Stimulated activated CD4-positive, alpha-beta T cell treated with anti-CD3 and anti-CD28 coated beads, Interleukin-12 subunit alpha, Interleukin-12 subunit beta, amount 100 ng/mL, for 24 hours (primary cell): ENCODE measurements around the gene BTN2A1.
"Not testable (repeated sequence)": the region's sequence is repeated elsewhere in the genome, so short reads cannot be mapped to it uniquely, and the experiment has no call there.

Experiments
- DNase-seq, 2 experiments: peaks; one replicate each; pipeline ENCODE4 v3.0.0-alpha.2; 2020; ENCODE audit warnings: low read depth in 2 of 2

BTN2A1 gene

DNA sequence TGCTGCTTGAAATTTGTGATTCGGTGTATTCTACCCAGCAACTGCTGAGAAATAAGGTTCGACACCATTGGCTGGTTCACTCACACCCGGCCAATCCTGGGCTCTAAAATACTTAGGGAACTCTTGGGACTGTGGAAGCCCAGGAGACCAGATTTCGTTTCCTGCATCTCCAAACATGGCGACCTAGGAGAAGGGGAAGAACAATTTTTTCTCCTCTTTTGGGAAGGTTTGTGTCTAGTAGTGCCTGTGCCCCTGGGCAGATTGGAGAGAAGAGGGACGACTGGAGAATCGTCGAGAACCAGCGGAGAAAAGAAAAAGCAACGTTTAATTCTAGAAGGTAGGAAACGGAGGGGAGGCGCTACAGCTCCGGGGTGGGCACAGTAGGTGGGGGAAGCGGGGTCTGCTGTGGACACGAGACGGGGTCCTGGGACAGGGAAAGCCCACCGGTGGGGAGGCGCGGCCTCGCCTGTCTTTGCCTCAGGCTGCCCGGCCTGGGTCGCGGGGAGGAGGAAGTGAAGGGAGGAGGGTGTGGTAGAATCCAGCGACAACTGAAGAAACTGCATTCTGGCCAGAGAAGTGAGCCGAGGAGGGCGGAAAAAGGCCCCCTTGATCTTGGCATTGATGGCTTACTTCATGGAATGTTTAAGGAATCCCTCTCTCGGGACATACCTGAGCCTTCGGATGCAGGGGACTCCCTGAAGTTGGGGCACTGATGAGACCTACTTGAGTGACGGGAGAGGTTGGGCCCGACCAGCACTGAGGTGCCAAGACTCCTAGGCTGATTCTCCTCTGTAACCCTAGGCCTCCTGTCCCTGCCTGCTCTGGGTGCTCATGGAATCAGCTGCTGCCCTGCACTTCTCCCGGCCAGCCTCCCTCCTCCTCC lies at the start of gene BTN2A1:
Gene BTN2A1 (plus strand): TSS at position 150 of the 883 bp plus-strand sequence. CDS start 682 bp downstream, at position 832.
- DNase-seq: peak; percentile 50

DNA sequence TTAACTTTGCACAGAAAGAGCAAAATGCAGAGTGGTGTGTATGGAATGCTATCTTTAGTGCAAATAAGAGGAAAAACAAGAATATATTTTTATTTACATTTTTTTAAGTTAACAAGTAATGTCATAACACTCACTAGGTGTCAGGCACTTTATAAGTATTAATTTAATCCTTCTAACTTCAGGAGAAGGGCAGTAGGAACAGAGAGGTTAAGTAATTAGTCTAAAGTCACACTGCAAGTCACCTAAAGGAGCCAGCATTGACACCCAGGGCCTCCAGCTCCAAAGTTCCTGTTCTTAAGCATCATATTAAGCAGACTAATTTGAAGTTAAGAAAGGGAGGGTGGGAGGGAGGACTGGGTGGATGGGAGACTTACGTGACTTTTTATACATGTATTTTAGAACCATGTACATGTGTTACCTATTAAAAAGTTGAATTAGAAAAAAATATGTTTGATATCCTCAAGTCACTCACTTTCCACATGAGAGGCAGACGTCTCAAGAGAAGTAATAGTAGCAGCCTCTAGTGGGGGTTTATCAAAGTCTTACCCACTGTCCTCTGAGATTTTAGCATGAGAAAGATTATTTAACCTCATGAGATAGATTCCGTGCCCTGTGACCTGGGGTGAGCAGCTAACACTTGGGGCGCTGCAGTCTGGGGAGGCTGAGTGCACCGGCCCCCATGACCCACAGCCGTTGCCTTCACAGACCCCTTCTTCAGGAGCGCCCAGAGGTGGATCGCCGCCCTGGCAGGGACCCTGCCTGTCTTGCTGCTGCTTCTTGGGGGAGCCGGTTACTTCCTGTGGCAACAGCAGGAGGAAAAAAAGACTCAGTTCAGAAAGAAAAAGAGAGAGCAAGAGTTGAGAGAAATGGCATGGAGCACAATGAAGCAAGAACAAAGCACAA lies 48.7 kb upstream of the BTN2A1 start:
- no peak for DNase-seq

DNA sequence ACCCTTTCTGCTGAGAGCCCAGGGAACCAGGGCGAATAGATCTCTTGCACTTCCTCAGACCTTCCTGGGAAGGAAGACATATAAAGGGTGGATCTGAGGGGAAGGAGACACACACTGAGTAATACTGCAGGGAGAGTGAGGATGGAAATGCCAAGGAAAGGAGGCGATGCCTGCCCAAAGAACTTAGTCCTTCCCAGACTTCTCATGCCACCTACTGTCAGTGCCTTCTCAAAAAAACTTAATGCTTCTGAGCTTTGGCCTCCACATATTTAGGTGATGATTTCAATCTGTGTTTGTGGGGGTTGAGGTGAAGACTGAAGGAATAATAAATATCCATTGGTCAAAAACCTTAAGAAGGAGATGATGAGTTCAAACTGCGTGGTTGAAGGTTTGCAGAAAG lies 46.0 kb upstream of the BTN2A1 start:
- no peak for DNase-seq

DNA sequence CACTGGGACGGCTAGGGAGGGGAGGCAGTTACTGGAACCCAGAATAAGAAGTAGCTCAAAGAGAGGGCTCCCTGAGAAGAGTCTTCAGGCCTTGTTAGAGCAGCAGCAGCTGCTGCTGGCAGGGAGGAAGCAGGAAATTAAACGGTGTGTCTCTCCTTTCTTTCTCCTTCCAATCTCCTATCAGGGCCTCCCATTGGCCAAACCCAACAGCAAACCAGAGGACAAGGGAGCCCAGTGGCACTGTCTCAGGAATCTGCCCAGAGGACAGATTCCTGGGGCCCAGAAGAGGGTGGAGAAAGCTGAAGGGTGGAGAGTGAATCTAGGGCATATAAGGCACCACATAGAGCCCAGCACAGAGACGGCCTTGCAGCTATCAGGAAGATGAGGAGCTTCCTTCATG lies 45.5 kb upstream of the BTN2A1 start:
- DNase-seq: no peak

DNA sequence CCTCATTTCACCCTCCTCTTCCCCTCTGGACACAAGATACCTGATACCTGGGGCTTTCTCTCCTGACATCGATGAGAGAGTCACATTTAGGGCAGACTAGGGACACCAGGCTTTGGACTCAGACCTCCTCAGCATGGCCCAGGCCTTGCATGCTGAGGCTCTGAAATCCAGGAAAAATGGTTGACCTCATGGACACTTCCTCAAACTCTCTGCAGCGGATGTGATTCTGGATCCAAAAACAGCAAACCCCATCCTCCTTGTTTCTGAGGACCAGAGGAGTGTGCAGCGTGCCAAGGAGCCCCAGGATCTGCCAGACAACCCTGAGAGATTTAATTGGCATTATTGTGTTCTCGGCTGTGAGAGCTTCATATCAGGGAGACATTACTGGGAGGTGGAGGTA lies 44.8 kb upstream of the BTN2A1 start:
- no peak for DNase-seq

DNA sequence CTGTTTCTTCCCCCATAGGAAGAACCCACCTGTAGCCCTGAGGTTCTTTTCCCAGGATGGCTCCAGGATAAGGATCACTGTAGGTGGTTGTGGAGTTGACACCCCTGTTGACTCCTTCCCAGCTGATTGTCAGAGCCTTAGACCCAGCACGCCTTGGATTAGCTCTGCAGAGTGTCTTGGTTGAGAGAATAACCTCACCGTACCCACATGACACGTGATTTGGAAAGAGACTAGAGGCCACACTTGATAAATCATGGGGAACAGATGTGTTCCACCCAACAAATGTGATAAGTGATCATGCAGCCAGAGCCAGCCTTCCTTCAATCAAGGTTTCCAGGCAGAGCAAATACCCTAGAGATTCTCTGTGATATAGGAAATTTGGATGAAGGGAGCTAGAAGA lies 43.5 kb upstream of the BTN2A1 start:
- no peak for DNase-seq

DNA sequence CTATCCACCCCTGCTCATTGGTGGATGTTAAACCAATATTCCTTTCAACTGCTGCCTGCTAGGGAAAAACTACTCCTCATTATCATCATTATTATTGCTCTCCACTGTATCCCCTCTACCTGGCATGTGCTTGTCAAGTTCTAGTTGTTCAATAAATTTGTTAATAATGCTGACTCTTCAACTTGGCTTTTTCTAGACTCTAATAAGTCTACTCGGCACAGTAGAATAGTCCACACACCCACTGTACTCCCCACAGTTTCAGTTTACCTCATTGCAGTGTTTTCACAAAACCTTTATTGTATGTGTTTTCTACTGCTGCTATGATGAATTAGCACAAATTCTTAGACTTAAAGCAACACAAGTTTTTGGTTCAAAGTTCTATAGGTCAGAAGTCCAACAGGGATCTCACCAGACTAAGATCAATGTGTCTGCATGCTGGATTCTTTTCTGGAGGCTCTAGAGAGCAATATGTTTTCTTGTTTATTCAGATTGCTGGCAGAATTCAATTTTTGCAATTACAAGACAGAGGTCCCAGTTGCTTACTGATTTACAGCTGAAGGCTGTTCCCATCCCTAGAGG lies 42.6 kb upstream of the BTN2A1 start:
- no peak for DNase-seq

DNA sequence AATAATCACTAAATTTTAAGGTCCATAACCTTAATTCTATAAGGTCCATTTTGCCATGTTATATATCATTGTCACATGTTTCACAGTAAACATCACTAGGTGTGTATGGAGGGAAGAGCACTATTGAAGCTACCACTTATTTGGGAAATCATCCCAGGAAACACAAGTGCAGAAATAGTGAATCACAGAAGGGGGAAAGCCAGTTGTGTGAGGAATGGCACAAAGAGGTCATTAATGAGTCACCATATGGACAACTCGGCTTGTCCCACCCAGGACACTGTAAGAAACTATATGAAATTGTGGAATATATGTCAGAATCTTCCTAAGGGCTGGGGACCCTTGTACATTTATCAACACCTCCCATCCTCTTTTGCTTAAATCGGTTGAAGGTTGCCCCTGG lies 42.0 kb upstream of the BTN2A1 start:
- no peak for DNase-seq

DNA sequence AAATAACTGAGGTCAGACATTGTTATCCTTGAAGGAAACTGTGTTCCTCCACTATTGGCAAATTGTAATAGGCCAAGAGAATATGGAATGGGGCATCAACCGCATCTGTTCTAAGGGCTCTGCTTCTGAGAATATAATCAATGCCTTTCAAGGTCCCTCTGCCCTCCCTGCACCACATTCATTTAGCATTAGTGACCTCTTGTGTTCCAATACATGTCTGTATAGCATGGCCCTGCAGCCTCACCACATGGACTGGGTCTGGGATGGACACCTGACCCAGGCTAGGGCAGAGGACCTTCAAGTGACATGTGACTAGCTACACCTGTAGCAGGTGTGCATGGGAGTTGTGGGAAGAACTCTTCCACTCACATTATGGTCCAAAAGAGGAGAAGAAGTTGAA lies 41.5 kb upstream of the BTN2A1 start:
- no peak for DNase-seq

DNA sequence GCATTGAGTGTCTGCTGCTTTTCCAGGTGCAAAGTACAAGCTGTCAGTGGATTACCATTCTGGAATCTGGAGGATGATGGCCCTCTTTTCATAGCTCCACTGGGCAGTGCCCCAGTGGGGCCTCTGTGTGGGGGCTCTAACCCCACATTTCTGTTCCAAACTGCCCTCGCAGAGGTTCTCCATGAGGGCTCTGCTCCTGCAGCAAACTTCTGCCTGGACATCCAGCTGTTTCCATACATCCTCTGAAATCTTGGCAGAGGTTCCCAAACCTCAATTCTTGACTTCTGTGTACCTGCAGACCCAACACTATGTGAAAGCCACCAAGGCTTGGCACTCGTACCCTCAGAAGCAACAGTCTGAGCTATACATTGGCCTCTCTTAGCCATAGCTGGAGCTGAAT lies 39.7 kb upstream of the BTN2A1 start:
- DNase-seq: not testable (repeated sequence)

DNA sequence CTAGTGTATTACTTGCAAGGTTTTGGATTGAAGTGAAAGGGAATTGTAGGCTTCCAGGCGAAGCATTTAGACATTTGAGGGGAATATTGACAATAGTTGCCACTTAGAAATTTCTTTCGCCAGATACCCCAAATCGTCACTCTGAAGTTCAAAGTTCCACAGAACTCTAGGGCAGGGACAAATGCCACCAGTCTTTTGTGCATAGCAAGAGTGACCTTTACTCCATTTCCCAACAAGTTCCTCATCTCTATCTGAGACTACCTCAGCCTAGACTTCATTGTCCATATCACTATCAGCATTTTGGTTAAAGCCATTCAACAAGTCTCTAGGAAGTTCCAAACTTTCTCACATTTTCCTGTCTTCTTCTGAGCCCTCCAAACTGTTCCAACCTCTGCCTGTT lies 39.0 kb upstream of the BTN2A1 start:
- DNase-seq: not testable (repeated sequence)

DNA sequence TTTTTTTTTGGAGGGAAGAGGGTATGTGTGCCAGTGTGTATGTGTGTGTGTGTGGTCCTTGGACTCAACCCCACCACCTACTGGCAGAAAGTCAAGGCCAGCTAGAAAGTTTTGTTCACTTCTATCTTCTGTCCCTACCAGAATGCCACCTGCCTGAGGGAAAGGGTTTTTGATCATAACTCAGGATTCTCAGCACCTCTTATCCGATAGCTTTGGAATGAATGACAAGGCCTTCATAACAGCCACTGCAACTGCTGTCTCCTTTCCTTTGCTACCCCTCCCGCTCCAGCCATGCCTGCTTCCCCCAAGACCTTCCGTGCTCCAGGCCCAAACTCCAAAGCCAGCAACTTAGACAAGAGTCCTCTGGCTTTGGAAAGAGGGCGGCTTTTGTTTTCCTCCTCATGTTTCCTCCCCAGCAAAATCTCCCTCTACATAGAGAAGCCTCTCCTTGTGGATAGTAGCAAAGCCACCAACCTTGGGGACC lies 37.0 kb upstream of the BTN2A1 start:
- DNase-seq: no peak

DNA sequence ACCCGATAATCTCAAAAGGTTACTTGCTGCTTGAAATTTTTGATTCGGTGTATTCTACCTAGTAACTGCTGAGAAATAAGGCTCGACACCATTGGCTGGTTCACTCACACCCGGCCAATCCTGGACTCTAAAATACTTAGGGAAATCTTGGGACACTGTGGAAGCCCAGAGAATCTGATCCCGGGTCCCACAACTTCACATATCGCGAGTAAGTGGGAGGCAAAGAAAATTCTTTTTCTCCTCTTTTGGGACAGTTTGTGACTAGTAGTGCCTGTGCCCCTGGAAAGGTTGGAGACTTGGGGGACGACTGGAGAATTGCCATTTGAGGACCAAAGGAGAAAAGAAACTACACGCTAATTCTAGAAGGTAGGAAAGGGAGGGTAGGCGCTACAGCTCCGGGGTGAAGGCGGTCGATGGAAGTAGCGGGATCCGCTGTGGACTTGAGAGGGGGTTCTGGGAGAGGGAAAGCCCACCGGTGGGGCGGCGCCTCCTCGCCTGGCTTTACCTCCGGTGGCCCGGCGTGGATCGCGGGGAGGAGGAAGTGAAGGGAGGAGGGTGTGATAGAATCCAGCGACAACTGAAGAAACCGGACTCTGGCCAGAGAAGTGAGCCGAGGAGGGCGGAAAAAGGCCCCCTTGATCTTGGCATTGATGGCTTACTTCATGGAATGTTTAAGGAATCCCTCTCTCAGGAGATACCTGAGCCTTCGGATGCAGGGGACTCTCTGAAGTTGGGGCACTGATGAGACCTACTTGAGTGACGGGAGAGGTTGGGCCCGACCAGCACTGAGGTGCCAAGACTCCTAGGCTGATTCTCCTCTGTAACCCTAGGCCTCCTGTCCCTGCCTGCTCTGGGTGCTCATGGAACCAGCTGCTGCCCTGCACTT lies 36.3 kb upstream of the BTN2A1 start:
- peak in 1 of 2 experiments; percentile 25 for DNase-seq

DNA sequence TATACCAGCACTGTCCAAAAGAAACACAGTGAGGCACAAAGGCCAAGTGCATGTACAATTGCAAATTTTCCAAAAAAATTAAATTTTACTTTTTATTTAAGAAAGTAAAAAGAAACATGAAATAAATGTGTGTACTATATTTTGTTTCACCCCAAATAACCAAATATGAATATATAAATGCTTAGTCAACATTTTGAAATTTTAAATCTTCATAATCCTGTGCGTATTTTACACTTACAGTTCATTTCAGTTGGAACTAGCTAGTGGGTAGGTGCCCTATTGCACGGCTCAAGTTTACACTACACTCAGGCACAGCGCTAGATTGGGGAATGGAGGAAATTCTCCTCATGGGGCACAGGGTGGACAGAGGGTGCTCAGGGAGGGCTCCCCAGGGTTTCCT lies 35.4 kb upstream of the BTN2A1 start:
- no peak for DNase-seq

DNA sequence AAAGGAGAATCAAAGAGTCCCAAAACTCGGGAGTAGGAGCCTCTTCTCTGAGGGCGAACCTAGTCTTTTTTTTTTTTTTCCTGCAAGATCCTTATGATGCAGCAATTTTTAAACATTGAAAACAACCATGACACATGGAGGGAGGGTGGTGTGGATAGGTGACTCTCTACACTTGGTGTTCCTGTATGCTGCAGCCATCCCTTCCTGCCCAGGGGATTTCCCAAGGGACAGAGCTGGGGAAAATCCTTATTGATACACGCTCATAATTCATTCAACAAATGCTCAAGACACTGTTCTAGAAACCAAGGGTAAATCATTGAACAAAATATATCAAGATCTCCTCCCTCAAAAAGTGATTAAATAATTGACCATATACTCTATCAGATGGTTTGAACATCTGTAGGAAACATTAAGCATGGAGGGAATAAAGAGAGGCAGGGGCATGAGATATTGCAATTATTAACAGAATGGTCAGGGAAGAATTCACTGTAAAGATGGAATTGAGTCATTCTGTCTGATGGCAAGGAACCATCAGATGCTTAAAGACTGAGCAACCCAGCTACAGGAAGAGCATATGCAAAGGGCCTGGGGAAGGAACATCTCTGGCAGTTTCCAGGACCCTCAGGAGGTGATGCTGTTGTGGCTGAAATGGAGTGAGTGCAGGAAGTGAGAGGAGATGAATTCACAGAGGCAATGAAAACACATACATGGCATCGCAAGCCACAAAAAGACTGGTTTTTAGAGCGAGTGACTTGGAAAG lies 30.9 kb upstream of the BTN2A1 start:
- no peak for DNase-seq

DNA sequence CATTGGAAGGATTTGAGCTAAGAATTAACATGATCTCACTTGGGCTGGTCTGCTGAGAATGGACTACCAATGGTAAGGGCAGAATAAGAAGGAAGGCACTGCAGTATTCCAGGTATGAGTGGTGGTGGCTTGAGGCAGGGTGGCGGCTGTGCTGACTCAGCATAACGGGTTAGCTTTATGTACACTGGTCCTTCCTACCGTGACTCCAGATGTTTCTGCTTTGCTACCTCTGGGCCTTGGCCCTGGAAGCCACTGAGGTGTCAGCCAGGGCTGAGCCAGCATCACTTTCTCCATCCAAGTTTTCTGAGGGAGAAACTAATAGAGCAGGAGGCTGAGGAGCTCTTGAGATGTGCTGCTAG lies 30.3 kb upstream of the BTN2A1 start:
- DNase-seq: no peak

DNA sequence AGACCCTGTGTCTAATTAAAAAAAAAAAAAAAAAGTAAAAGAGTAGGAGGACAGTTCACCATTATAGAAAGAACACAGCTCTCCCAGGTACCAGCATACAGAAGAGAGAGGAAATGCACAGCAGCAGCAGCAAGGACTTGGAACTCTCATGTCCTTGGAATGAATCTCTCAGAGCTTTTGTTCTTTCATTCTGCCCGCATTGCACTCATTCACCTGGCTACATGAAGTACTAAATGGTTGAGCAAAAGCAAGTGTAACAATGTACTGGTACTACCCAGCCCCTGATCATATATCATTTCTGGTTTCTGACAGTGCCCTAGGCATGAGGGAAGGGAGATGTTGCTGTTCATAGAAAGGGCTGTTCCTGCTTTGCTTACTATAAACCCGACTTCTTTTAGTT lies 29.5 kb upstream of the BTN2A1 start:
- DNase-seq: no peak

DNA sequence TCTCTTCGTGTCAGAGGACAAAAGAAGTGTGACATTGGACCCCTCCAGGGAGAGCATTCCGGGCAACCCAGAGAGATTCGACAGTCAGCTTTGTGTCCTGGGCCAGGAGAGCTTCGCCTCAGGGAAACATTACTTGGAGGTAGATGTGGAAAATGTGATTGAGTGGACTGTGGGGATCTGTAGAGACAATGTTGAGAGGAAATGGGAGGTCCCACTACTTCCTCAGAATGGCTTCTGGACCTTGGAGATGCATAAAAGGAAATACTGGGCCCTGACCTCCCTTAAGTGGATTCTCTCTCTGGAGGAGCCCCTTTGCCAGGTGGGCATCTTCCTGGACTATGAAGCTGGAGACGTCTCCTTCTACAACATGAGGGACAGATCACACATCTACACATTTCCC lies 27.0 kb upstream of the BTN2A1 start:
- DNase-seq: no peak

DNA sequence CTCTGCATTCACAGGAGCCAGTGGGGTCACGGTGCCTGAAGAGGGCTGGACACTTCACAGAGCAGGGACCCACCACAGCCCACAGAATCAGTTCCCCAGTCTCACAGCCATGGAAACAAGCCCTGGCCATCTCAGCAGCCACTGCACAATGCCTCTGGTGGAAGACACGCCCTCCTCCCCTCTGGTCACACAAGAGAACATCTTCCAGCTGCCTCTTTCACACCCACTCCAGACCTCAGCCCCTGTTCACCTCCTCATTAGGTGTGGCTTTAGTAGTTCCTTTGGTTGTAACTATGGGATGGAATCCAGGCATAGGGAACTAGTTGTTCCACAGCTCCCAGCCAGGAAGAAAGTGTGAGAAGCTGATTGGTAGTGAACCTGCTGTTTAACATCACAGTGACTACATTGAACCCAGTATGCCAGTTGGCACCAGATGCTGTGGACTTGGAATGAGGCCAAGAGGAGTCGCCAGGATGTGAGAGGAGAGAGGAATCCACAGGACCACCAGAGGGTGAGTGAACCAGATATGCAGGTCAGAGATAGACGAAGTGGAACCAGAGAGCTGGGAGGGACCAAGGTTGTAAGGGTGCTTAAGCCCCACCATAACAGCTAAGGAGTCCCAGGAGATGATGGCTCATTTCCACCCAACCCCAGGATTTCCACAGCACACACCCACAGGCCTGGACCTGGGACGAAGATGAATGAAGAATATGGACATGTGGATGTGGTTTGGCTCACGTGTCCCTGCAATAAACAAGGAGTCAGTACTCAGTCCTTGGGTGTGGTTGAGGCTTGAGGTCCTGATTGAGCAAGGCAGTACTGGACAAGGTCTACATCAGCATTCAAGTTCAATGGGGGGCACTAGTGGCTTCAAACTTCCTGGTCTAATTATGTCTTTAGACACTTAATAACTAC lies 26.2 kb upstream of the BTN2A1 start:
- DNase-seq: no peak
